HEK293 (cell line): Measurements from ENCODE around the gene PRR3.

Source experiments
- CTCF ChIA-PET: fragments of 350-600 bp; formaldehyde crosslinking; extraction: SDS; loops from one replicate; lab custom pipeline; 2021; ENCODE audit warnings: antibody characterized with exemption; lab: Yijun Ruan, JAX
- POLR2A ChIA-PET: fragments of 300-600 bp; formaldehyde crosslinking; extraction: SDS; loops from one replicate; lab custom pipeline; 2020; ENCODE audit warnings: antibody characterized with exemption, inconsistent platforms; lab: Yijun Ruan, JAX
- H3K27ac ChIP-seq: fragments of 200-500 bp; sonication (Bioruptor generic); 2 replicates; pipeline ENCODE4 v1.5.1; 2014; ENCODE audit warnings: low read depth, low read length, control low read depth, inconsistent platforms; ENCODE audit errors: extremely low read depth
- H3K36me3 ChIP-seq, 2 experiments: fragments of 200-500 bp in 1 of 2; sonication (Bioruptor generic) in 1 of 2; 1 replicate in 1 of 2; 2 replicates in 1 of 2; pipeline ENCODE4 v1.5.1; 2014 to 2017; ENCODE audit warnings: inconsistent platforms in 2 of 2, low read length in 2 of 2; ENCODE audit not compliant: control insufficient read depth in 2 of 2, insufficient read depth in 1 of 2
- H3K4me1 ChIP-seq: fragments of 200-500 bp; sonication (Bioruptor generic); 2 replicates; pipeline ENCODE4 v1.5.1; 2014; ENCODE audit warnings: mild to moderate bottlenecking, low read length, inconsistent platforms; ENCODE audit not compliant: control insufficient read depth, insufficient read depth
- H3K4me3 ChIP-seq: 2 replicates; pipeline ENCODE4 v1.5.1; 2011; ENCODE audit warnings: low read depth, mild to moderate bottlenecking, control low read depth, low read length, moderate library complexity
- H3K9me3 ChIP-seq: fragments of 200-500 bp; sonication (Bioruptor generic); 2 replicates; pipeline ENCODE4 v1.5.1; 2014; ENCODE audit warnings: low read depth, low read length, inconsistent platforms; ENCODE audit not compliant: control insufficient read depth, insufficient read depth
- OSR2 ChIP-seq: fragments of 450-650 bp; formaldehyde crosslinking; IDR thresholded peaks from 2 replicates; pipeline ENCODE4 v1.5.1; 2016; ENCODE audit warnings: missing biosample characterization, missing genetic modification characterization
- YY2 ChIP-seq: fragments of 450-650 bp; formaldehyde crosslinking; IDR thresholded peaks from 2 replicates; pipeline ENCODE4 v1.5.1; 2016; ENCODE audit warnings: missing biosample characterization, missing genetic modification characterization
- ZBTB17 ChIP-seq: fragments of 450-650 bp; formaldehyde crosslinking; IDR thresholded peaks from 2 replicates; pipeline ENCODE4 v1.5.1; 2016; ENCODE audit warnings: missing biosample characterization, missing genetic modification characterization
- ZBTB21 ChIP-seq: fragments of 450-650 bp; formaldehyde crosslinking; IDR thresholded peaks from 2 replicates; pipeline ENCODE4 v1.5.1; 2017; ENCODE audit warnings: missing biosample characterization, missing genetic modification characterization
- ZFP3 ChIP-seq: fragments of 450-650 bp; formaldehyde crosslinking; IDR thresholded peaks from 2 replicates; pipeline ENCODE4 v1.5.1; 2016; ENCODE audit warnings: low read depth, missing biosample characterization, missing genetic modification characterization
- ZIC2 ChIP-seq: fragments of 450-650 bp; formaldehyde crosslinking; IDR thresholded peaks from 2 replicates; pipeline ENCODE4 v1.5.1; 2016; ENCODE audit warnings: missing biosample characterization, missing genetic modification characterization
- ZNF114 ChIP-seq: fragments of 450-650 bp; formaldehyde crosslinking; IDR thresholded peaks from 2 replicates; pipeline ENCODE4 v1.5.0; 2017; ENCODE audit warnings: missing biosample characterization, missing genetic modification characterization
- ZNF223 ChIP-seq: fragments of 450-650 bp; formaldehyde crosslinking; IDR thresholded peaks from 2 replicates; pipeline ENCODE4 v1.5.1; 2016; ENCODE audit warnings: missing biosample characterization, missing genetic modification characterization
- ZNF24 ChIP-seq: fragments of 450-650 bp; formaldehyde crosslinking; IDR thresholded peaks from 2 replicates; pipeline ENCODE4 v1.5.1; 2016; ENCODE audit warnings: missing biosample characterization, missing genetic modification characterization
- ZNF530 ChIP-seq: fragments of 450-650 bp; formaldehyde crosslinking; IDR thresholded peaks from 2 replicates; pipeline ENCODE4 v1.5.1; 2016; ENCODE audit warnings: low read depth, missing biosample characterization, missing genetic modification characterization
- ZNF549 ChIP-seq: fragments of 450-650 bp; IDR thresholded peaks from 2 replicates; pipeline ENCODE4 v1.5.1; 2018; ENCODE audit warnings: missing biosample characterization, missing genetic modification characterization, mild to moderate bottlenecking, inconsistent platforms, moderate library complexity
- TF ChIP-seq, protein P1 (sequence below): fragments of 450-650 bp; formaldehyde crosslinking; IDR thresholded peaks from 2 replicates; pipeline ENCODE4 v1.5.1; 2016; ENCODE audit warnings: missing biosample characterization, missing genetic modification characterization, low read depth
- TF ChIP-seq, protein P2 (sequence below): fragments of 450-650 bp; formaldehyde crosslinking; IDR thresholded peaks from 2 replicates; pipeline ENCODE4 v1.5.1; 2016; ENCODE audit warnings: missing biosample characterization, missing genetic modification characterization
- TF ChIP-seq, protein P3 (sequence below): fragments of 450-650 bp; formaldehyde crosslinking; IDR thresholded peaks from 2 replicates; pipeline ENCODE4 v1.5.1; 2016; ENCODE audit warnings: missing biosample characterization, missing genetic modification characterization
- TF ChIP-seq, protein P4 (sequence below): fragments of 450-650 bp; formaldehyde crosslinking; IDR thresholded peaks from 2 replicates; pipeline ENCODE4 v1.5.0; 2017; ENCODE audit warnings: missing biosample characterization, missing genetic modification characterization, borderline replicate concordance
- TF ChIP-seq, protein P5 (sequence below): fragments of 450-650 bp; formaldehyde crosslinking; IDR thresholded peaks from 2 replicates; pipeline ENCODE4 v1.5.1; 2016; ENCODE audit warnings: missing biosample characterization, missing genetic modification characterization, borderline replicate concordance
- TF ChIP-seq, protein P6 (sequence below): fragments of 450-650 bp; IDR thresholded peaks from 2 replicates; pipeline ENCODE4 v1.5.1; 2018; ENCODE audit warnings: missing biosample characterization, mild to moderate bottlenecking, missing genetic modification characterization

Gene PRR3

DNA sequence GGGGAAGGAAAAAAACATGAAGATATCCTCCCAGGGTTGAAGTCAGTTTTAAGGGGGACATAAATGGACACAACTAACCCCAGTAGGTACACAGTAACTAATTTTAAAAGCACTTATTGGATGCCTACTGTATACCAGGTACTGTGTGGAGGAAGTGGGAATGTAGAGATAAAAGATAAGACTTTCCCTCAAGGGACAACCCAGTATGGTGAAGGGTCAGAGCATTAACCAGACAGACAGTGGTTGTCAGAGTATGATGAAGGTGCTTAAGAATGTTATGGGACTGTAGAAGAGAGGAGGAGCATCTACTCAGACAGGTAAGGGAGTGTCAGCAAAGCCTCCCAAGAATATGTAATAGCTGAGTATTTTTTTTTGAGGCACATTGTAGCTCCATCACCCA lies 15.1 kb downstream of the PRR3 start (continued):
- TF ChIP-seq, protein P1, sequence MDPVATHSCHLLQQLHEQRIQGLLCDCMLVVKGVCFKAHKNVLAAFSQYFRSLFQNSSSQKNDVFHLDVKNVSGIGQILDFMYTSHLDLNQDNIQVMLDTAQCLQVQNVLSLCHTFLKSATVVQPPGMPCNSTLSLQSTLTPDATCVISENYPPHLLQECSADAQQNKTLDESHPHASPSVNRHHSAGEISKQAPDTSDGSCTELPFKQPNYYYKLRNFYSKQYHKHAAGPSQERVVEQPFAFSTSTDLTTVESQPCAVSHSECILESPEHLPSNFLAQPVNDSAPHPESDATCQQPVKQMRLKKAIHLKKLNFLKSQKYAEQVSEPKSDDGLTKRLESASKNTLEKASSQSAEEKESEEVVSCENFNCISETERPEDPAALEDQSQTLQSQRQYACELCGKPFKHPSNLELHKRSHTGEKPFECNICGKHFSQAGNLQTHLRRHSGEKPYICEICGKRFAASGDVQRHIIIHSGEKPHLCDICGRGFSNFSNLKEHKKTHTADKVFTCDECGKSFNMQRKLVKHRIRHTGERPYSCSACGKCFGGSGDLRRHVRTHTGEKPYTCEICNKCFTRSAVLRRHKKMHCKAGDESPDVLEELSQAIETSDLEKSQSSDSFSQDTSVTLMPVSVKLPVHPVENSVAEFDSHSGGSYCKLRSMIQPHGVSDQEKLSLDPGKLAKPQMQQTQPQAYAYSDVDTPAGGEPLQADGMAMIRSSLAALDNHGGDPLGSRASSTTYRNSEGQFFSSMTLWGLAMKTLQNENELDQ (tag by site-specific recombination): no peak
- no peak for TF ChIP-seq ZNF114 (tag by site-specific recombination)
- TF ChIP-seq ZBTB17: no peak
- TF ChIP-seq ZNF530: no peak
- TF ChIP-seq OSR2 (tag by site-specific recombination): no peak
- no peak for TF ChIP-seq ZBTB21 (tag by site-specific recombination)
- TF ChIP-seq ZNF223 (tag by site-specific recombination): no peak
- TF ChIP-seq ZNF24 (tag by site-specific recombination): no peak
- no peak for TF ChIP-seq ZNF549 (tag by site-specific recombination)
- TF ChIP-seq, protein P2, sequence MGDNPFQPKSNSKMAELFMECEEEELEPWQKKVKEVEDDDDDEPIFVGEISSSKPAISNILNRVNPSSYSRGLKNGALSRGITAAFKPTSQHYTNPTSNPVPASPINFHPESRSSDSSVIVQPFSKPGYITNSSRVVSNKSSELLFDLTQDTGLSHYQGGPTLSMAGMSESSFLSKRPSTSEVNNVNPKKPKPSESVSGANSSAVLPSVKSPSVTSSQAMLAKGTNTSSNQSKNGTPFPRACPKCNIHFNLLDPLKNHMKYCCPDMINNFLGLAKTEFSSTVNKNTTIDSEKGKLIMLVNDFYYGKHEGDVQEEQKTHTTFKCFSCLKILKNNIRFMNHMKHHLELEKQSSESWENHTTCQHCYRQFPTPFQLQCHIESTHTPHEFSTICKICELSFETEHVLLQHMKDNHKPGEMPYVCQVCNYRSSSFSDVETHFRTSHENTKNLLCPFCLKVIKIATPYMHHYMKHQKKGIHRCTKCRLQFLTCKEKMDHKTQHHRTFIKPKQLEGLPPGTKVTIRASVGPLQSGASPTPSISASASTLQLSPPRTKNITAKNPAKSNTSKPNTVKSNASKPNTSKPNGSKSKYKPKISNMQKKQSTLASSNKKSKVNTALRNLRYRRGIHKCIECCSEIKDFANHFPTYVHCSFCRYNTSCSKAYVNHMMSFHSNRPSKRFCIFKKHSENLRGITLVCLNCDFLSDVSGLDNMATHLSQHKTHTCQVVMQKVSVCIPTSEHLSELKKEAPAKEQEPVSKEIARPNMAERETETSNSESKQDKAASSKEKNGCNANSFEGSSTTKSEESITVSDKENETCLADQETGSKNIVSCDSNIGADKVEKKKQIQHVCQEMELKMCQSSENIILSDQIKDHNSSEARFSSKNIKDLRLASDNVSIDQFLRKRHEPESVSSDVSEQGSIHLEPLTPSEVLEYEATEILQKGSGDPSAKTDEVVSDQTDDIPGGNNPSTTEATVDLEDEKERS (tag by site-specific recombination): no peak

DNA sequence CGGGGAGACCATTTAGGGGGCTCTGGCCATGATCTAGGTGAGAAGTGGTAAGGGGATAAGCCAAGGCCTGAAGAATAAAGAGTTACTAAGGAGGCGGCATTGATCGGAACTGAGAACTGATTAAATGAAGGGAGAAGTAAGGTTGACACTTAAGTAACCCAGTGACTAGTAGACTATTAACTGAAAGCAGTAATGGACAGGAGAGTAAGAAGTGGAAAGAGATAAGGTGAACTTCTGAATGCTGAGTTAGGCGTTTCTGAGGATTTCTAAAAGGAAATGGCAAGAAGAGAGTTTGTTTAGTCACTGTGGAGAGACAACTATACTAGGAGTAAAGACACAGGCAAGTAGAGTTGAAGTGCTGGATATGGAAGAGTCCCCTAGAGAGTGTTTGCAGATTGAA lies 16.0 kb downstream of the PRR3 start:
- CTCF ChIA-PET: interaction anchor here (0.6 to 1.3 kb wide), 3 partner anchors 32 to 157 kb away, joined by 3 to 4 read pairs (median 3); no protein-coding TSS in a partner anchor

More for the DNA sequence above, 16.0 kb downstream of the PRR3 start:
- peaks cover 32 to 40% of the 10 kb centered on the region in 2 experiments for H3K36me3 ChIP-seq
- POLR2A ChIA-PET: interaction anchor here (1.0 kb wide), 2 partner anchors 40 to 42 kb away, joined by 3 to 5 read pairs; no protein-coding TSS in a partner anchor
- peaks cover 9% of the 10 kb centered on the region; the same call in 1 of the 2 replicates for H3K4me1 ChIP-seq
- H3K4me3 ChIP-seq: no peak overlapping the region
- no peak overlapping the region for H3K27ac ChIP-seq
- TF ChIP-seq ZIC2 (tag by site-specific recombination) (no peak), ZFP3 (tag by site-specific recombination) (no peak), YY2 (tag by site-specific recombination) (no peak)
- TF ChIP-seq, protein P3, sequence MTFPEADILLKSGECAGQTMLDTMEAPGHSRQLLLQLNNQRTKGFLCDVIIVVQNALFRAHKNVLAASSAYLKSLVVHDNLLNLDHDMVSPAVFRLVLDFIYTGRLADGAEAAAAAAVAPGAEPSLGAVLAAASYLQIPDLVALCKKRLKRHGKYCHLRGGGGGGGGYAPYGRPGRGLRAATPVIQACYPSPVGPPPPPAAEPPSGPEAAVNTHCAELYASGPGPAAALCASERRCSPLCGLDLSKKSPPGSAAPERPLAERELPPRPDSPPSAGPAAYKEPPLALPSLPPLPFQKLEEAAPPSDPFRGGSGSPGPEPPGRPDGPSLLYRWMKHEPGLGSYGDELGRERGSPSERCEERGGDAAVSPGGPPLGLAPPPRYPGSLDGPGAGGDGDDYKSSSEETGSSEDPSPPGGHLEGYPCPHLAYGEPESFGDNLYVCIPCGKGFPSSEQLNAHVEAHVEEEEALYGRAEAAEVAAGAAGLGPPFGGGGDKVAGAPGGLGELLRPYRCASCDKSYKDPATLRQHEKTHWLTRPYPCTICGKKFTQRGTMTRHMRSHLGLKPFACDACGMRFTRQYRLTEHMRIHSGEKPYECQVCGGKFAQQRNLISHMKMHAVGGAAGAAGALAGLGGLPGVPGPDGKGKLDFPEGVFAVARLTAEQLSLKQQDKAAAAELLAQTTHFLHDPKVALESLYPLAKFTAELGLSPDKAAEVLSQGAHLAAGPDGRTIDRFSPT (tag by site-specific recombination): no peak
- TF ChIP-seq, protein P4, sequence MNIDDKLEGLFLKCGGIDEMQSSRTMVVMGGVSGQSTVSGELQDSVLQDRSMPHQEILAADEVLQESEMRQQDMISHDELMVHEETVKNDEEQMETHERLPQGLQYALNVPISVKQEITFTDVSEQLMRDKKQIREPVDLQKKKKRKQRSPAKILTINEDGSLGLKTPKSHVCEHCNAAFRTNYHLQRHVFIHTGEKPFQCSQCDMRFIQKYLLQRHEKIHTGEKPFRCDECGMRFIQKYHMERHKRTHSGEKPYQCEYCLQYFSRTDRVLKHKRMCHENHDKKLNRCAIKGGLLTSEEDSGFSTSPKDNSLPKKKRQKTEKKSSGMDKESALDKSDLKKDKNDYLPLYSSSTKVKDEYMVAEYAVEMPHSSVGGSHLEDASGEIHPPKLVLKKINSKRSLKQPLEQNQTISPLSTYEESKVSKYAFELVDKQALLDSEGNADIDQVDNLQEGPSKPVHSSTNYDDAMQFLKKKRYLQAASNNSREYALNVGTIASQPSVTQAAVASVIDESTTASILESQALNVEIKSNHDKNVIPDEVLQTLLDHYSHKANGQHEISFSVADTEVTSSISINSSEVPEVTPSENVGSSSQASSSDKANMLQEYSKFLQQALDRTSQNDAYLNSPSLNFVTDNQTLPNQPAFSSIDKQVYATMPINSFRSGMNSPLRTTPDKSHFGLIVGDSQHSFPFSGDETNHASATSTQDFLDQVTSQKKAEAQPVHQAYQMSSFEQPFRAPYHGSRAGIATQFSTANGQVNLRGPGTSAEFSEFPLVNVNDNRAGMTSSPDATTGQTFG: no peak
- TF ChIP-seq, protein P5, sequence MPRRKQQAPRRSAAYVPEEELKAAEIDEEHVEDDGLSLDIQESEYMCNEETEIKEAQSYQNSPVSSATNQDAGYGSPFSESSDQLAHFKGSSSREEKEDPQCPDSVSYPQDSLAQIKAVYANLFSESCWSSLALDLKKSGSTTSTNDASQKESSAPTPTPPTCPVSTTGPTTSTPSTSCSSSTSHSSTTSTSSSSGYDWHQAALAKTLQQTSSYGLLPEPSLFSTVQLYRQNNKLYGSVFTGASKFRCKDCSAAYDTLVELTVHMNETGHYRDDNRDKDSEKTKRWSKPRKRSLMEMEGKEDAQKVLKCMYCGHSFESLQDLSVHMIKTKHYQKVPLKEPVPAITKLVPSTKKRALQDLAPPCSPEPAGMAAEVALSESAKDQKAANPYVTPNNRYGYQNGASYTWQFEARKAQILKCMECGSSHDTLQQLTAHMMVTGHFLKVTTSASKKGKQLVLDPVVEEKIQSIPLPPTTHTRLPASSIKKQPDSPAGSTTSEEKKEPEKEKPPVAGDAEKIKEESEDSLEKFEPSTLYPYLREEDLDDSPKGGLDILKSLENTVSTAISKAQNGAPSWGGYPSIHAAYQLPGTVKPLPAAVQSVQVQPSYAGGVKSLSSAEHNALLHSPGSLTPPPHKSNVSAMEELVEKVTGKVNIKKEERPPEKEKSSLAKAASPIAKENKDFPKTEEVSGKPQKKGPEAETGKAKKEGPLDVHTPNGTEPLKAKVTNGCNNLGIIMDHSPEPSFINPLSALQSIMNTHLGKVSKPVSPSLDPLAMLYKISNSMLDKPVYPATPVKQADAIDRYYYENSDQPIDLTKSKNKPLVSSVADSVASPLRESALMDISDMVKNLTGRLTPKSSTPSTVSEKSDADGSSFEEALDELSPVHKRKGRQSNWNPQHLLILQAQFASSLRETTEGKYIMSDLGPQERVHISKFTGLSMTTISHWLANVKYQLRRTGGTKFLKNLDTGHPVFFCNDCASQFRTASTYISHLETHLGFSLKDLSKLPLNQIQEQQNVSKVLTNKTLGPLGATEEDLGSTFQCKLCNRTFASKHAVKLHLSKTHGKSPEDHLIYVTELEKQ (tag by site-specific recombination): no peak
- TF ChIP-seq, protein P6, sequence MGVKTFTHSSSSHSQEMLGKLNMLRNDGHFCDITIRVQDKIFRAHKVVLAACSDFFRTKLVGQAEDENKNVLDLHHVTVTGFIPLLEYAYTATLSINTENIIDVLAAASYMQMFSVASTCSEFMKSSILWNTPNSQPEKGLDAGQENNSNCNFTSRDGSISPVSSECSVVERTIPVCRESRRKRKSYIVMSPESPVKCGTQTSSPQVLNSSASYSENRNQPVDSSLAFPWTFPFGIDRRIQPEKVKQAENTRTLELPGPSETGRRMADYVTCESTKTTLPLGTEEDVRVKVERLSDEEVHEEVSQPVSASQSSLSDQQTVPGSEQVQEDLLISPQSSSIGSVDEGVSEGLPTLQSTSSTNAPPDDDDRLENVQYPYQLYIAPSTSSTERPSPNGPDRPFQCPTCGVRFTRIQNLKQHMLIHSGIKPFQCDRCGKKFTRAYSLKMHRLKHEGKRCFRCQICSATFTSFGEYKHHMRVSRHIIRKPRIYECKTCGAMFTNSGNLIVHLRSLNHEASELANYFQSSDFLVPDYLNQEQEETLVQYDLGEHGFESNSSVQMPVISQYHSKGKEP (tag by site-specific recombination): no peak
- no peaks in the 10 kb centered on the region for H3K9me3 ChIP-seq
